ENCODE measurements around the gene GABRG2.
"Not testable (repeated sequence)": the region's sequence is repeated elsewhere in the genome, so short reads cannot be mapped to it uniquely, and the experiment has no call there.

The GABRG2 gene

GRCh38 chr5:162047279-162047678 is 20.3 kb upstream of the GABRG2 start:
- Histone ChIP-seq H3K9ac (ENCODE audit: low read length) (no peak overlapping the region), H3K9me2 (replicated peaks; ENCODE audit: insufficient read depth, low read length) (no peaks in the 10 kb centered on the region), H3K4me1 (ENCODE audit: low read length) (no peaks in the 10 kb centered on the region), H3K4me3 (ENCODE audit: low read length) (no peak overlapping the region), H3K27ac (ENCODE audit: low read length) (no peak overlapping the region), H3K9me3 (replicated peaks; ENCODE audit: insufficient read depth, low read length) (no peaks in the 10 kb centered on the region), H3K27me3 (replicated peaks; ENCODE audit: insufficient read depth, low read length) (no peaks in the 10 kb centered on the region), H4K20me1 (ENCODE audit: insufficient read depth, low read length) (no peaks in the 10 kb centered on the region), H2AFZ (ENCODE audit: low read length) (no peak overlapping the region), H3K36me3 (replicated peaks; ENCODE audit: insufficient read depth, low read length) (no peaks in the 10 kb centered on the region), H3K4me2 (ENCODE audit: low read depth, low read length) (no peak overlapping the region), H3K79me2 (ENCODE audit: low read length) (no peaks in the 10 kb centered on the region), H3F3A (ENCODE audit: insufficient read depth, low read length) (no peaks in the 10 kb centered on the region)
- no peak for DNase-seq
- TF ChIP-seq CTCF (IDR thresholded peaks at IDR 0.05; ENCODE audit: low read length) (no peak), EZH2phosphoT487 (IDR thresholded peaks at IDR 0.05; ENCODE audit: low read length) (no peak), EZH2 (optimal IDR thresholded peaks at IDR 0.05; ENCODE audit: low read depth, low read length) (no peak)

DNA sequence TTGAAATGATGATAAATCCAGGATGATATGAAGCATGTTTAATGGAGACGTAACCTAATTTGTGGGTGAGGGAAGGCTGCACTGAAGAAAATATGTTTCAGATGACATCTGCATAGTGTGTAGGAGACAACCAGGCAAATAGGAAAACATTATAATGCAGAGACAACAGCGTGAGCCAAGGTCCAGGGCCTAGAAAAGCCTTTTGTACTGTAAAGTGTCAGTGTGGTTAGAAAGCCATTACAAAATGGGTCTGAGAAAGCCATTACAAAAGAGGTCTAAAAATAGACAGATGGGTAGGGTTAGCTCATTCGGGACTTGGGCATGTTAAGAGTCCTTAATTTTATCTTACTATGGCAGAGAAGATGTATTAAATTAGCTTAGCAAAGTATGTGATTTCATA is 14.9 kb upstream of the GABRG2 start:
- Histone ChIP-seq H2AFZ (ENCODE audit: low read length) (no peak overlapping the region), H3K4me2 (ENCODE audit: low read depth, low read length) (no peak overlapping the region), H3K79me2 (ENCODE audit: low read length) (no peaks in the 10 kb centered on the region), H3K36me3 (replicated peaks; ENCODE audit: insufficient read depth, low read length) (no peaks in the 10 kb centered on the region), H3K4me1 (ENCODE audit: low read length) (no peaks in the 10 kb centered on the region), H3K4me3 (ENCODE audit: low read length) (no peak overlapping the region), H3K9ac (ENCODE audit: low read length) (no peak overlapping the region), H3K27ac (ENCODE audit: low read length) (no peak overlapping the region), H3K9me3 (replicated peaks; ENCODE audit: insufficient read depth, low read length) (no peaks in the 10 kb centered on the region), H3F3A (ENCODE audit: insufficient read depth, low read length) (no peaks in the 10 kb centered on the region), H3K27me3 (replicated peaks; ENCODE audit: insufficient read depth, low read length) (no peaks in the 10 kb centered on the region), H3K9me2 (replicated peaks; ENCODE audit: insufficient read depth, low read length) (no peaks in the 10 kb centered on the region), H4K20me1 (ENCODE audit: insufficient read depth, low read length) (no peaks in the 10 kb centered on the region)
- no peak for DNase-seq
- TF ChIP-seq EZH2phosphoT487 (IDR thresholded peaks at IDR 0.05; ENCODE audit: low read length) = no peak
- no peak for TF ChIP-seq CTCF (IDR thresholded peaks at IDR 0.05; ENCODE audit: low read length)
- TF ChIP-seq EZH2 (optimal IDR thresholded peaks at IDR 0.05; ENCODE audit: low read depth, low read length) = no peak

DNA sequence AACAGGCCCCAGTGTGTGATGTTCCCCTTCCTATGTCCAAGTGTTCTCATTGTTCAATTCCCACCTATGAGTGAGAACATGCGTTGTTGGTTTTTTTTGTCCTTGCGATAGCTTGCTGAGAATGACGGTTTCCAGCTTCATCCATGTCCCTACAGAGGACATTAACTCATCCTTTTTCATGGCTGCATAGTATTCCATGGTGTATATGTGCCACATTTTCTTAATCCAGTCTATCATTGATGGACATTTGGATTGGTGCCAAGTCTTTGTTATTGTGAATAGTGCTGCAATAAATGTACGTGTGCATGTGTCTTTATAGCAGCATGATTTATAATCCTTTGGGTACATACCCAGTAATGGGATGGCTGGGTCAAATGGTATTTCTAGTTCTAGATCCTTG is 12.5 kb upstream of the GABRG2 start:
- not testable (repeated sequence) for H3K9me3 ChIP-seq (replicated peaks; ENCODE audit: insufficient read depth, low read length); H3K9ac ChIP-seq (ENCODE audit: low read length); DNase-seq; H3K27me3 ChIP-seq (replicated peaks; ENCODE audit: insufficient read depth, low read length); H3K79me2 ChIP-seq (ENCODE audit: low read length); H3K4me1 ChIP-seq (ENCODE audit: low read length); H3K36me3 ChIP-seq (replicated peaks; ENCODE audit: insufficient read depth, low read length); H3F3A ChIP-seq (ENCODE audit: insufficient read depth, low read length); H2AFZ ChIP-seq (ENCODE audit: low read length); H3K9me2 ChIP-seq (replicated peaks; ENCODE audit: insufficient read depth, low read length); H3K27ac ChIP-seq (ENCODE audit: low read length); H4K20me1 ChIP-seq (ENCODE audit: insufficient read depth, low read length); H3K4me3 ChIP-seq (ENCODE audit: low read length); H3K4me2 ChIP-seq (ENCODE audit: low read depth, low read length)

- no peak overlapping the region for H3K9ac ChIP-seq (ENCODE audit: low read length)
- H3K79me2 ChIP-seq (ENCODE audit: low read length) = no peaks in the 10 kb centered on the region
- no peak for DNase-seq
- H3K27me3 ChIP-seq (replicated peaks; ENCODE audit: insufficient read depth, low read length) = no peaks in the 10 kb centered on the region
- H3K4me3 ChIP-seq (ENCODE audit: low read length) = no peak overlapping the region
- H3K9me2 ChIP-seq (replicated peaks; ENCODE audit: insufficient read depth, low read length) = no peaks in the 10 kb centered on the region
- no peak overlapping the region for H3K27ac ChIP-seq (ENCODE audit: low read length)
- no peaks in the 10 kb centered on the region for H3K9me3 ChIP-seq (replicated peaks; ENCODE audit: insufficient read depth, low read length)
- H3K4me2 ChIP-seq (ENCODE audit: low read depth, low read length) = no peak overlapping the region
- H3F3A ChIP-seq (ENCODE audit: insufficient read depth, low read length) = no peaks in the 10 kb centered on the region
- H3K36me3 ChIP-seq (replicated peaks; ENCODE audit: insufficient read depth, low read length) = no peaks in the 10 kb centered on the region
- no peaks in the 10 kb centered on the region for H3K4me1 ChIP-seq (ENCODE audit: low read length)
- H2AFZ ChIP-seq (ENCODE audit: low read length) = no peak overlapping the region
- TF ChIP-seq EZH2phosphoT487 (IDR thresholded peaks at IDR 0.05; ENCODE audit: low read length) = no peak
- TF ChIP-seq CTCF (IDR thresholded peaks at IDR 0.05; ENCODE audit: low read length) = no peak
- no peak for TF ChIP-seq EZH2 (optimal IDR thresholded peaks at IDR 0.05; ENCODE audit: low read depth, low read length)
- no peaks in the 10 kb centered on the region for H4K20me1 ChIP-seq (ENCODE audit: insufficient read depth, low read length)
These were observed 411 bp upstream of the GABRG2 start for GRCh38 chr5:162067162-162067561.
